Upper lobe of left lung (tissue), 6 donors: Measurements from ENCODE around the gene NTSR1. TPM values are rescaled to one million over a fixed set of nuclear protein-coding genes. Genes with fewer than 3 reads are reported as not detected.

ENCODE experiments used
- ATAC-seq, 2 donors: fragments of 200-7000 bp; cut with Tn5 transposase; one replicate each; pipeline ENCODE4 v1.9.1; 2022; ENCODE audit warnings: mild to moderate bottlenecking in 2 of 2, moderate library complexity in 2 of 2; ENCODE audit not compliant: low FRiP score in 2 of 2
- DNase-seq, 2 donors: peaks; one replicate each; pipeline ENCODE4 v3.0.0-alpha.2; 2019 to 2020
- H3K27ac ChIP-seq, 4 donors: fragments of 200-600 bp; sonication (generic); one replicate each; pipeline ENCODE4 v1.5.1; 2016 to 2019
- H3K27me3 ChIP-seq, 4 donors: fragments of 200-600 bp; sonication (generic); one replicate each; pipeline ENCODE4 v1.5.1; 2017 to 2019
- H3K36me3 ChIP-seq, 4 donors: fragments of 200-600 bp; sonication (generic); one replicate each; pipeline ENCODE4 v1.5.1; 2016 to 2019
- H3K4me1 ChIP-seq, 4 donors: fragments of 200-600 bp; sonication (generic); one replicate each; pipeline ENCODE4 v1.5.1; 2018 to 2019
- H3K4me3 ChIP-seq, 4 donors: fragments of 200-600 bp; sonication (generic); one replicate each; pipeline ENCODE4 v1.5.1; 2017 to 2019; ENCODE audit warnings: mild to moderate bottlenecking in 2 of 4, moderate library complexity in 1 of 4
- H3K9me3 ChIP-seq, 4 donors: fragments of 200-600 bp; sonication (generic); one replicate each; pipeline ENCODE4 v1.5.1; 2018 to 2019
- EP300 ChIP-seq, 4 donors: sonication (generic); formaldehyde crosslinking; IDR thresholded peaks; one replicate each; pipeline ENCODE4 v1.5.1; 2017; ENCODE audit warnings: antibody characterized with exemption in 4 of 4, control low read depth in 2 of 4
- POLR2A ChIP-seq, 4 donors: fragments of 450-650 bp; IDR thresholded peaks; one replicate each; pipeline ENCODE4 v1.5.1; 2016 to 2017; ENCODE audit warnings: antibody characterized with exemption in 4 of 4, mild to moderate bottlenecking in 2 of 4
- POLR2AphosphoS5 ChIP-seq, 2 donors: sonication (generic); formaldehyde crosslinking; IDR thresholded peaks; one replicate each; pipeline ENCODE4 v1.5.1; 2017; ENCODE audit warnings: antibody characterized with exemption in 2 of 2
- WGBS, 2 donors: methylation state at CpG; one replicate each; pipeline ENCODE4 v1.1.5; 2017 to 2018; 5-methylcytosine and 5-hydroxymethylcytosine counted together
- total RNA-seq, 6 donors: library from RNA; depleted of rRNA in 4 of 6; stranded (reverse); fragments of >200 nt in 4 of 6; gene quantifications; one replicate each; pipeline versions ENCODE4 v1.1.0 to v1.2.1, GENCODE V29; 2016 to 2021
- TF ChIP-seq, protein P1 (sequence below), 6 experiments: fragments of 450-650 bp in 4 of 6; fragments of 200-600 bp in 2 of 6; sonication (generic) in 2 of 6; IDR thresholded peaks; one replicate each; pipeline ENCODE4 v1.5.1; 2016 to 2019; ENCODE audit warnings: antibody characterized with exemption in 6 of 6
- donor health status: DM: no; HTN: no; CAD: no; lungs with moderate emphysema.
- donor health status: DM: no; HTN: yes; CAD: no; lungs with severe emphysema.

Gene NTSR1
- total RNA-seq, 6 donors from 2014 or later, result 0.20 to 1.4 (median 0.26) TPM; not detected in 1

DNA sequence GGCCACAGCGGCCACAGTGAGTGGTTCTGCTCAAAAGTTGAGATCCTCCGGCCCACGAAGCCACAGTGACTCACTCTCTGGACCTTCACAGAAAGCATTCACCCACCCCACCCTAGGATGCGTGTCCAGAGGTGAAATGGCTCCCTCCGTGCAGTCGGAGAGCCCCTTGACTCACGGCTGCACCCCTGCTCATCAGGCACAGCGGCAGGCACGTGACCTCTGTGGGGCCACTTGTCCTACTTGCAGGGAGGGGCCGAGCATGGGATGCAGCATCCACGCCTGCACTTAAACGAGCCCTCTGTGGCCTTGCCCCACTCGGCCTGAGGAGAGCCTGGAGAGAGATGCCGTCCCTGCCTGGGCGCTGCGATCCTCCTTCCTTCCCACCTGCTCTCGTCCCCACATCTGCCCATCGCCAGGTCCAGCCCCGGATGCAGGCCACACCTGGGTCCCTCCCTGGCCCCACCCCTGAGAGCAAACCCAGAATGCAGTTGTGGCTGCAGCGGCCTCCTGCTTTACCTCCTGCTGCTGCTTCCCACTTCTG, 28.7 kb downstream of the NTSR1 start:
- no peaks in the 10 kb centered on the region for H3K36me3 ChIP-seq
- peaks cover 10 to 28% (median 20%) of the 10 kb centered on the region in 4 donors for H3K4me1 ChIP-seq
- no peak for ATAC-seq
- no peaks in the 10 kb centered on the region for H3K9me3 ChIP-seq
- no peak overlapping the region for H3K4me3 ChIP-seq
- no peak for TF ChIP-seq POLR2A (IDR thresholded peaks at IDR 0.05)
- TF ChIP-seq POLR2AphosphoS5 (IDR thresholded peaks at IDR 0.05), result no peak
- TF ChIP-seq, protein P1, sequence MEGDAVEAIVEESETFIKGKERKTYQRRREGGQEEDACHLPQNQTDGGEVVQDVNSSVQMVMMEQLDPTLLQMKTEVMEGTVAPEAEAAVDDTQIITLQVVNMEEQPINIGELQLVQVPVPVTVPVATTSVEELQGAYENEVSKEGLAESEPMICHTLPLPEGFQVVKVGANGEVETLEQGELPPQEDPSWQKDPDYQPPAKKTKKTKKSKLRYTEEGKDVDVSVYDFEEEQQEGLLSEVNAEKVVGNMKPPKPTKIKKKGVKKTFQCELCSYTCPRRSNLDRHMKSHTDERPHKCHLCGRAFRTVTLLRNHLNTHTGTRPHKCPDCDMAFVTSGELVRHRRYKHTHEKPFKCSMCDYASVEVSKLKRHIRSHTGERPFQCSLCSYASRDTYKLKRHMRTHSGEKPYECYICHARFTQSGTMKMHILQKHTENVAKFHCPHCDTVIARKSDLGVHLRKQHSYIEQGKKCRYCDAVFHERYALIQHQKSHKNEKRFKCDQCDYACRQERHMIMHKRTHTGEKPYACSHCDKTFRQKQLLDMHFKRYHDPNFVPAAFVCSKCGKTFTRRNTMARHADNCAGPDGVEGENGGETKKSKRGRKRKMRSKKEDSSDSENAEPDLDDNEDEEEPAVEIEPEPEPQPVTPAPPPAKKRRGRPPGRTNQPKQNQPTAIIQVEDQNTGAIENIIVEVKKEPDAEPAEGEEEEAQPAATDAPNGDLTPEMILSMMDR (IDR thresholded peaks at IDR 0.05), result no peak
- no peak for TF ChIP-seq EP300 (IDR thresholded peaks at IDR 0.05)
- peaks cover 0 to 4% (median 0%) of the 10 kb centered on the region in 4 donors for H3K27me3 ChIP-seq
- WGBS, 2 donors, result 60 to 81% methylated on average over 1 to 20 of the region's 20 CpGs
- no peak overlapping the region for H3K27ac ChIP-seq
- peak in 1 of 2 donors; percentile 20 for DNase-seq

DNA sequence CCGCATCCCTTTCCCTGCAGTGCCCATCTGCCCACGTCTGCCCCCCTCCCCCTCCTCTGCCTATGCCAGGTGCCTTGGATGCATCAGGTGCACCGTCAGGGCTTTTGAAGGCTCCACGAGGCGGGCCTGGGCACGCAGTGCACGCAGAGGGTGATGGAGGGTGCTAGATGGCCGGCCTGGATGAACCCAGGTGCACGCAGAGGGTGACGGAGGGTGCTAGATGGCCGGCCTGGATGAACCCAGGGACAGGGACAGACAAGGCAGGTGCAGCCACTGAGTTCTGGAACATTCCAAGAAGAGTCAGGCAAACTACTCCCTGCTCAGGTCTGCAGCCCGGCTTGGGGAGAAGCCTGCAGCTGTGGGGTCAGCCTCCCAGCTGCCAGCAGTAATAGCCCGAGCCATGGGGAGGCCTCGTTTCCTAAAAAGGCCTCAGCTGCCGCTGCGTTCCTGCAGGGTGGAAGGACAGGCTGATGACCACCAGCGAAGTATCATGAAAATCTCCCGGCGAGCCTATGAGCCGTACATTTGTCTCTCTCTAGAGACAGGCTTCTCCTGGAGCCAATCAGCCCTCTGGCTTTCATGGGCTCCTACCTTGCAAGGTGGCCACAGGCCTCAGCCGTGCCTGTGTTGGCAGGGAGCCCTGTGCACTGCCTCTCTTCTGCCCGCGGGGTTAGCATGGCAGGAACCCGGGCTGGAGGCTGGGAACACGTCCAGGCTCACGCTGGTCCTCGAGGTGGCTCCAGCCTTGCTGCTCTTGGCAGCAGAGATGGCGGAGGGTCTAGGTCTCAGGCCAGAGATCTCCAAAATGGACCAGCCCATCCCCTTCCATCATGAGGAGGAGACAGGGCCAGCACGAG, 29.6 kb downstream of the NTSR1 start:
- 83 to 89% methylated on average over 20 to 29 of the region's 29 CpGs for WGBS, 2 donors
- peaks cover 0 to 4% (median 0%) of the 10 kb centered on the region in 4 donors for H3K27me3 ChIP-seq

GRCh38 chr20:62739067-62739466, 30.4 kb downstream of the NTSR1 start:
- no peaks in the 10 kb centered on the region for H3K36me3 ChIP-seq
- H3K9me3 ChIP-seq, result no peaks in the 10 kb centered on the region
- 68 to 80% methylated on average over 2 to 12 of the region's 12 CpGs for WGBS, 2 donors
- peaks cover 10 to 28% (median 20%) of the 10 kb centered on the region in 4 donors for H3K4me1 ChIP-seq
- TF ChIP-seq POLR2A (IDR thresholded peaks at IDR 0.05) (no peak), EP300 (IDR thresholded peaks at IDR 0.05) (no peak), POLR2AphosphoS5 (IDR thresholded peaks at IDR 0.05) (no peak)
- TF ChIP-seq, protein P1 (IDR thresholded peaks at IDR 0.05), result no peak
- H3K27me3 ChIP-seq, result peaks cover 0 to 4% (median 0%) of the 10 kb centered on the region in 4 donors
- DNase-seq, result peak in 1 of 2 donors; percentile 17
- no peak for ATAC-seq
- no peak overlapping the region for H3K4me3 ChIP-seq
- H3K27ac ChIP-seq, result peak overlapping the region; percentile 72 to 83 (median 77)

More for the DNA sequence above, 29.6 kb downstream of the NTSR1 start:
- no peaks in the 10 kb centered on the region for H3K9me3 ChIP-seq
- peak in 1 of 2 donors; percentile 19 for DNase-seq
- ATAC-seq, result no peak
- H3K4me3 ChIP-seq, result no peak overlapping the region
- no peak for TF ChIP-seq EP300 (IDR thresholded peaks at IDR 0.05)
- TF ChIP-seq, protein P1 (IDR thresholded peaks at IDR 0.05), result no peak
- TF ChIP-seq POLR2AphosphoS5 (IDR thresholded peaks at IDR 0.05), result no peak
- TF ChIP-seq POLR2A (IDR thresholded peaks at IDR 0.05), result no peak
- peaks cover 10 to 28% (median 20%) of the 10 kb centered on the region in 4 donors for H3K4me1 ChIP-seq
- no peak overlapping the region for H3K27ac ChIP-seq
- no peaks in the 10 kb centered on the region for H3K36me3 ChIP-seq

DNA sequence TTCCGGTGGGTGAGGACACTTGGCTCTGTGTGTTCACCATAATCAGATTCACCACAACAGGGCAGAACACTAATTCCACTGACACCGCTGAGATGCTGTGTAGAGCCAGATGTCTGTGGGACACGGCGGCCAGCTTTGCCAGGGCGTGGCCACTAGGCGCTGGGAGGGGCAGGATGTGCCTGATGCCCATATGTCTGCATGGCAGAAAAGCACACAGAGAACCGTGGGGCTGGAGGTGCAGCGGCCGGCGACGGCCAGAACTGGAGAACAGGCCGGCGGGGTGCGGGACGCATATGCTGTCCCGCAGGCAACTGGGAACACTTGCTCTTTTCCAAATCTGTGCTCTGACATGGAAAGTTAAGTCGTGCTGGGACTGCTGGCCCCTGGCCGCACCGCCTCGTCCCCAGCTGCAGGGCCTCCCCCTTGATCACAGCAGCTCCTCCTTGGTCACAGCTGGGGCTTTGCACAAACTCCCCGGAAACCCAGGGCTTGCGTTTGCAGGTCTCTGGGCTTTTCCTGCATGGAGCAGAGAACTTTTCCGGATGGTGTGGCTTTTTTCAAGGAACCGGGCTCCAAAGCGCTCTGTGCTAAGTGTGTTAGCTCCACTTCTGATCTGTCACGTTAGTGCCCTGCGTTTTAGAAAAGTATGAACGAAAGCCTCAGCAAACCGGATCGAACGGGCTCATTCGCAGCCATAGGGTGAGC, 31.1 kb downstream of the NTSR1 start:
- Histone ChIP-seq H3K9me3 (no peaks in the 10 kb centered on the region), H3K4me1 (peaks cover 10 to 28% (median 20%) of the 10 kb centered on the region in 4 donors), H3K36me3 (no peaks in the 10 kb centered on the region), H3K27me3 (peaks cover 0 to 4% (median 0%) of the 10 kb centered on the region in 4 donors), H3K4me3 (peak overlapping the region in 3 of 4 donors; percentile 4 to 26 (median 15)), H3K27ac (peak overlapping the region; percentile 72 to 83 (median 77))
- peak; percentile 43 to 87 for DNase-seq
- peak in 1 of 2 donors; percentile 55 for ATAC-seq
- TF ChIP-seq, protein P1 (IDR thresholded peaks at IDR 0.05), result peak in 2 of 6 experiments; percentile 10 to 32
- TF ChIP-seq POLR2AphosphoS5 (IDR thresholded peaks at IDR 0.05) (no peak), POLR2A (IDR thresholded peaks at IDR 0.05) (no peak), EP300 (IDR thresholded peaks at IDR 0.05) (no peak)
- 50 to 57% methylated on average over 19 to 30 of the region's 32 CpGs for WGBS, 2 donors
